Measurements from ENCODE around the gene GADD45GIP1. TPM values are rescaled to one million over a fixed set of nuclear protein-coding genes. Genes with fewer than 3 reads are reported as not detected.

GADD45GIP1 gene
- total RNA-seq, result 10 to 100 TPM; 41.4 to 68.8 (median 53.5) TPM

- Histone ChIP-seq H3K27me3 (no peaks in the 10 kb centered on the region), H3K36me3 (peaks cover 0 to 42% (median 5%) of the 10 kb centered on the region in 3 donors), H3K4me3 (peak within 1 kb of the TSS; percentile 66 to 79 (median 70)), H3K27ac (peak within 1 kb of the TSS; percentile 76 to 91 (median 88)), H3K9me3 (no peaks in the 10 kb centered on the region), H3K4me1 (peaks cover 0 to 52% (median 18%) of the 10 kb centered on the region in 4 donors)
- 6 to 14% methylated on average over 33 to 63 of the region's 84 CpGs for WGBS, 2 donors
- DNase-seq (ENCODE audit: low spot score in 2 of 2), result peak; percentile 44 to 45
- peak in 1 of 2 donors; percentile 53 for TF ChIP-seq EP300 (IDR thresholded peaks at IDR 0.05)
- TF ChIP-seq CTCF (IDR thresholded peaks at IDR 0.05), result no peak
- TF ChIP-seq POLR2A (IDR thresholded peaks at IDR 0.05), result peak in 1 of 2 donors; percentile 53
Observed at GRCh38 chr19:12956446-12957388, at the start of gene GADD45GIP1. Gene GADD45GIP1 (minus strand): TSS chr19:12957223. CDS start chr19:12957212, 11 bp downstream.

- no peak overlapping the region for H3K4me3 ChIP-seq
- 75 to 79% methylated on average over 12 of the region's 12 CpGs for WGBS, 2 donors
- peaks cover 0 to 97% (median 47%) of the 10 kb centered on the region in 4 donors for H3K4me1 ChIP-seq
- no peaks in the 10 kb centered on the region for H3K9me3 ChIP-seq
- no peak for DNase-seq (ENCODE audit: low spot score in 2 of 2)
- peaks cover 0 to 4% (median 0%) of the 10 kb centered on the region in 3 donors for H3K36me3 ChIP-seq
- H3K27me3 ChIP-seq, result no peaks in the 10 kb centered on the region
- TF ChIP-seq CTCF (IDR thresholded peaks at IDR 0.05), result no peak
- no peak for TF ChIP-seq EP300 (IDR thresholded peaks at IDR 0.05)
- no peak for TF ChIP-seq POLR2A (IDR thresholded peaks at IDR 0.05)
- H3K27ac ChIP-seq, result peak overlapping the region in 3 of 4 donors; percentile 11 to 67 (median 24)
Observed at GRCh38 chr19:13005861-13006370, 48.9 kb upstream of the GADD45GIP1 start.

- Histone ChIP-seq H3K27me3 (no peaks in the 10 kb centered on the region), H3K27ac (peak overlapping the region in 1 of 4 donors; percentile 67), H3K9me3 (no peaks in the 10 kb centered on the region), H3K36me3 (peaks cover 0 to 4% (median 0%) of the 10 kb centered on the region in 3 donors), H3K4me3 (no peak overlapping the region), H3K4me1 (peaks cover 0 to 97% (median 42%) of the 10 kb centered on the region in 4 donors)
- TF ChIP-seq POLR2A (IDR thresholded peaks at IDR 0.05), result no peak
- no peak for TF ChIP-seq EP300 (IDR thresholded peaks at IDR 0.05)
- no peak for TF ChIP-seq CTCF (IDR thresholded peaks at IDR 0.05)
- 85 to 95% methylated on average over 4 of the region's 4 CpGs for WGBS, 2 donors
- DNase-seq (ENCODE audit: low spot score in 2 of 2), result no peak
Observed at GRCh38 chr19:13005253-13005652, 48.2 kb upstream of the GADD45GIP1 start.

- no peak for TF ChIP-seq CTCF (IDR thresholded peaks at IDR 0.05)
- TF ChIP-seq POLR2A (IDR thresholded peaks at IDR 0.05), result no peak
- no peak for TF ChIP-seq EP300 (IDR thresholded peaks at IDR 0.05)
- no peaks in the 10 kb centered on the region for H3K9me3 ChIP-seq
- DNase-seq (ENCODE audit: low spot score in 2 of 2), result no peak
- no peaks in the 10 kb centered on the region for H3K27me3 ChIP-seq
- H3K4me3 ChIP-seq, result no peak overlapping the region
- H3K4me1 ChIP-seq, result peaks cover 0 to 96% (median 32%) of the 10 kb centered on the region in 4 donors
- H3K36me3 ChIP-seq, result peaks cover 0 to 4% (median 0%) of the 10 kb centered on the region in 3 donors
- WGBS, 2 donors, result 86 to 96% methylated on average over 7 of the region's 7 CpGs
- H3K27ac ChIP-seq, result peak overlapping the region in 1 of 4 donors; percentile 31
Observed at GRCh38 chr19:13004273-13004672, 47.2 kb upstream of the GADD45GIP1 start.
